Measurements from ENCODE around the gene CNOT2. TPM values are rescaled to one million over a fixed set of nuclear protein-coding genes. Genes with fewer than 3 reads are reported as not detected.

Gene CNOT2
- total RNA-seq, 1 experiment from 2014 or later: 82.9 TPM

DNA sequence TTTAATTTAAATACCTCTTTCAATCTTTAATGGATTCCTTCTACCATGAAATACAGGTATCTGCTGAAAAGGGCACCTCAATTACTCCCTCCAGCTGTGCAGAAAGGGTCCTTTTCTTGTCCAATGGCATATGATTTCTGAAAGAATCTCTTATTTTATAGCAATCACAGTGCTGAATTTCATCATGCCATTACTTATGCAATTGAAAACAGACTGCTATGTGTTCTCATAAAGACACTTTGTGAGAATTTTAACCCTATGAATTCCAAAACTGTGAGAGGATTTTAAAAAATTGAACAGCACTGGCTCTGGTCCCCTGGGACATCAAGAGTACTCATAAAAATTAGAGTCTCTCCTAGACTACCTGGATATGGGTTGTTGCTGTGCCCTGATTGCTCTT lies 45.9 kb upstream of the CNOT2 start:
- TF ChIP-seq, protein P1, sequence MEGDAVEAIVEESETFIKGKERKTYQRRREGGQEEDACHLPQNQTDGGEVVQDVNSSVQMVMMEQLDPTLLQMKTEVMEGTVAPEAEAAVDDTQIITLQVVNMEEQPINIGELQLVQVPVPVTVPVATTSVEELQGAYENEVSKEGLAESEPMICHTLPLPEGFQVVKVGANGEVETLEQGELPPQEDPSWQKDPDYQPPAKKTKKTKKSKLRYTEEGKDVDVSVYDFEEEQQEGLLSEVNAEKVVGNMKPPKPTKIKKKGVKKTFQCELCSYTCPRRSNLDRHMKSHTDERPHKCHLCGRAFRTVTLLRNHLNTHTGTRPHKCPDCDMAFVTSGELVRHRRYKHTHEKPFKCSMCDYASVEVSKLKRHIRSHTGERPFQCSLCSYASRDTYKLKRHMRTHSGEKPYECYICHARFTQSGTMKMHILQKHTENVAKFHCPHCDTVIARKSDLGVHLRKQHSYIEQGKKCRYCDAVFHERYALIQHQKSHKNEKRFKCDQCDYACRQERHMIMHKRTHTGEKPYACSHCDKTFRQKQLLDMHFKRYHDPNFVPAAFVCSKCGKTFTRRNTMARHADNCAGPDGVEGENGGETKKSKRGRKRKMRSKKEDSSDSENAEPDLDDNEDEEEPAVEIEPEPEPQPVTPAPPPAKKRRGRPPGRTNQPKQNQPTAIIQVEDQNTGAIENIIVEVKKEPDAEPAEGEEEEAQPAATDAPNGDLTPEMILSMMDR (conservative IDR thresholded peaks at IDR 0.05): no peak
- Mint-ChIP-seq H3K4me1 (no peaks in the 10 kb centered on the region), H3K27ac (no peak overlapping the region)

More for the DNA sequence above, 45.9 kb upstream of the CNOT2 start:
- H4K8ac ChIP-seq (replicated peaks; ENCODE audit: insufficient read length, low read depth, low read length): no peak overlapping the region
- no peaks in the 10 kb centered on the region; a peak in 2 of 5 replicates for H3K9me3 Mint-ChIP-seq
- H3T11ph ChIP-seq (ENCODE audit: low read length): no peak overlapping the region
- H3K23me2 ChIP-seq (ENCODE audit: insufficient read length, low read depth, low read length, poor library complexity, severe bottlenecking): no peaks in the 10 kb centered on the region
- no peak overlapping the region for H2AK5ac ChIP-seq (ENCODE audit: insufficient read length, low read length)
- H2BK120ac ChIP-seq (ENCODE audit: low read depth, low read length, poor library complexity, severe bottlenecking): no peak overlapping the region
- no peak overlapping the region for H2AFZ ChIP-seq (ENCODE audit: low read length)
- no peak overlapping the region for H3K14ac ChIP-seq (ENCODE audit: insufficient read depth, low read length)
- no peaks in the 10 kb centered on the region for H3K27me3 ChIP-seq (ENCODE audit: insufficient read depth, low read length)
- no peaks in the 10 kb centered on the region for H4K20me1 ChIP-seq (ENCODE audit: control insufficient read depth, insufficient read depth, insufficient read length)
- H3K27ac ChIP-seq (ENCODE audit: insufficient read length, low read depth, low read length): no peak overlapping the region
- DNase-seq: no peak
- no peak overlapping the region for H2BK20ac ChIP-seq (ENCODE audit: low read depth, low read length, poor library complexity, severe bottlenecking)
- no peak overlapping the region for H2BK15ac ChIP-seq (ENCODE audit: low read depth, low read length)
- H3K4me2 ChIP-seq (ENCODE audit: insufficient read depth, insufficient read length, low read length): no peak overlapping the region
- no peak overlapping the region for H4K5ac ChIP-seq (ENCODE audit: insufficient read length, low read depth, low read length)
- H2BK12ac ChIP-seq (ENCODE audit: insufficient read length, low read depth, low read length): no peak overlapping the region
- no peak overlapping the region for H3K4ac ChIP-seq (ENCODE audit: low read depth, low read length)
- H3K9me3 ChIP-seq (ENCODE audit: control insufficient read depth, low read depth, low read length): no peaks in the 10 kb centered on the region
- H3K23ac ChIP-seq (ENCODE audit: insufficient read length, low read depth, low read length): no peak overlapping the region
- no peaks in the 10 kb centered on the region for H3K79me1 ChIP-seq (ENCODE audit: insufficient read depth, low read depth, low read length, poor library complexity, severe bottlenecking)
- no peaks in the 10 kb centered on the region for H3K4me1 ChIP-seq (ENCODE audit: insufficient read depth, low read length)
- H3K9ac ChIP-seq (ENCODE audit: extremely low read depth, insufficient read length, low read length): no peak overlapping the region
- no peaks in the 10 kb centered on the region for H3K79me2 ChIP-seq (ENCODE audit: insufficient read depth, low read length)
- H3K36me3 Mint-ChIP-seq (ENCODE audit: insufficient read depth in 1 of 3, low read depth in 3 of 3): no peaks in the 10 kb centered on the region
- H3K56ac ChIP-seq (ENCODE audit: insufficient read length, low read depth, low read length): no peak overlapping the region
- no peak overlapping the region for H4K91ac ChIP-seq (ENCODE audit: insufficient read length, low read depth, low read length)
- H2BK5ac ChIP-seq (ENCODE audit: insufficient read length, low read length): no peak overlapping the region
- H3K18ac ChIP-seq (ENCODE audit: insufficient read length, low read depth, low read length): no peak overlapping the region
- H3K4me3 Mint-ChIP-seq: no peak overlapping the region
- H3K27me3 Mint-ChIP-seq (ENCODE audit: low read depth): no peaks in the 10 kb centered on the region

All from H9 (cell line).